Myocyte (in vitro differentiated cells): Measurements from ENCODE around the gene MLF2. TPM values are rescaled to one million over a fixed set of nuclear protein-coding genes. Genes with fewer than 3 reads are reported as not detected.

Source experiments
- DNase-seq: peaks from one replicate; pipeline ENCODE4 v3.0.0-alpha.2; 2012; ENCODE audit warnings: low read depth
- total RNA-seq: library from RNA; depleted of rRNA; stranded (reverse); fragments of >200 nt; gene quantifications from 2 replicates; pipeline ENCODE4 v1.2.3, GENCODE V29; 2014

MLF2 gene
- total RNA-seq, 1 donor from 2014 or later: 270 TPM

DNA sequence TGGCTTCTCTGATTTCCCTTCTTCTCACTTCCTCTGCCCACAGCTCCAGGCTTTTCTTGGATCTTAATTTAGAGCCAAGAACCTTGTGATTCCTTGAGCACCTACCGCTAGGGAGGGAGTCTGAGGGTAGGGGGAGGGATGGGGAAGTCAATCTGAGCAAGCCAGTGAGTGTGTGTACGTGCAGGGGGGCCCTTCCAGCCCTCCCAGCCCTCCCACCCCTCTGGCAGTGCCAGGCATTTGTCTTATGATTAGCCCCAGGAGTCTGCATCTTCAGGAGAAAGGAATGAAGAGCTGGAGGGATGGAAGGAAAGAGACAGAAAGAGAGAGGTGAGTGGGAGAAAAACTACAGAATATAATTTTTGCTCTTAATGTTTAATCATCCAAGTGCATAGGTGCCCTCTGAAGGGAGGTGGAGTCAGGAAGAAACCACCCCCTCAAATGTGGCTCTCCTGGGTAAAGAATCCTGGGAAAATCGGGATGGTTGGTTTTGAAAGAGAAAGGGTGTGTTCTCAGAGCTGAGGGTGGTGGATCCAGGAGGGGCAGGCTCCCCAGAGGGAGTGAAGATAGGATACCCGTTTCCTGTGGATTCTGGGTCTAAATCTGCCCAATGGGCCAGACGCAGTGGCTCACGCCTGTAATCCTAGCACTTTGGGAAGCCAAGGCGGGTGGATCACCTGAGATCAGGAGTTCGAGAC is 54.4 kb downstream of the MLF2 start:
- no peak for DNase-seq

Other genes with a start within 250 kb of the MLF2 start
- gene GAPDH, start 218.6 kb downstream of the MLF2 start, total RNA-seq: 5,449 and 7,261 TPM in 2 replicates
- 221 and 252 TPM in 2 replicates for gene IFFO1, start 197.1 kb downstream of the MLF2 start, total RNA-seq
- 53.3 and 81.3 TPM in 2 replicates for gene NOP2, start 184.8 kb downstream of the MLF2 start, total RNA-seq
- 368 and 425 TPM in 2 replicates for gene CHD4, start 145.8 kb downstream of the MLF2 start, total RNA-seq
- gene LPAR5, start 117.2 kb downstream of the MLF2 start, total RNA-seq: not detected in 2 replicates
- gene ACRBP, start 105.7 kb downstream of the MLF2 start, total RNA-seq: 0.16 TPM in 2 replicates
- gene ING4, start 90.0 kb downstream of the MLF2 start, total RNA-seq: 41.0 and 53.8 TPM in 2 replicates
- gene ZNF384, start 63.8 kb downstream of the MLF2 start, total RNA-seq: 16.9 and 22.3 TPM in 2 replicates
- gene PIANP, start 52.3 kb downstream of the MLF2 start, total RNA-seq: not detected in 2 replicates
- 118 and 125 TPM in 2 replicates for gene COPS7A, start 29.1 kb downstream of the MLF2 start, total RNA-seq
- gene PTMS, start 13.2 kb upstream of the MLF2 start, total RNA-seq: 140 and 148 TPM in 2 replicates
- gene LAG3, start 19.4 kb upstream of the MLF2 start, total RNA-seq: 0.57 TPM in 1 of 2 replicates, not detected in the other
- not detected in 2 replicates for gene CD4, start 36.4 kb upstream of the MLF2 start, total RNA-seq
- 2.5 and 4.6 TPM in 2 replicates for gene GPR162, start 68.7 kb upstream of the MLF2 start, total RNA-seq
- gene P3H3, start 75.3 kb upstream of the MLF2 start, total RNA-seq: 21.4 and 25.6 TPM in 2 replicates
- 1.7 and 2.0 TPM in 2 replicates for gene GNB3, start 87.8 kb upstream of the MLF2 start, total RNA-seq
- gene CDCA3, start 98.1 kb upstream of the MLF2 start, total RNA-seq: 1.9 and 3.5 TPM in 2 replicates
- gene USP5, start 99.0 kb upstream of the MLF2 start, total RNA-seq: 146 and 154 TPM in 2 replicates
- 1,115 and 1,161 TPM in 2 replicates for gene TPI1, start 114.4 kb upstream of the MLF2 start, total RNA-seq
- 9.5 and 10.0 TPM in 2 replicates for gene SPSB2, start 120.2 kb upstream of the MLF2 start, total RNA-seq
- 11.1 and 12.1 TPM in 2 replicates for gene LRRC23, start 151.7 kb upstream of the MLF2 start, total RNA-seq
- gene ENO2, start 161.4 kb upstream of the MLF2 start, total RNA-seq: 9.0 and 9.9 TPM in 2 replicates
- gene ATN1, start 174.8 kb upstream of the MLF2 start, total RNA-seq: 11.3 and 15.2 TPM in 2 replicates
- not detected in 2 replicates for gene RNU7-1, start 190.7 kb upstream of the MLF2 start, total RNA-seq
- 116 and 166 TPM in 2 replicates for gene C12orf57, start 190.9 kb upstream of the MLF2 start, total RNA-seq
- gene PTPN6, start 198.2 kb upstream of the MLF2 start, total RNA-seq: 1.5 TPM in 1 of 2 replicates, not detected in the other
- 222 and 275 TPM in 2 replicates for gene PHB2, start 217.5 kb upstream of the MLF2 start, total RNA-seq
- gene EMG1, start 217.8 kb upstream of the MLF2 start, total RNA-seq: 33.3 and 52.3 TPM in 2 replicates